HepG2 (cell line): ENCODE data around the gene CACNA1C. TPM values are rescaled to one million over a fixed set of nuclear protein-coding genes. Genes with fewer than 3 reads are reported as not detected.

ENCODE experiments used
- ATAC-seq: fragments of 200-7000 bp; cut with Tn5 transposase; 3 replicates; pipeline ENCODE4 v1.9.1; 2020; ENCODE audit warnings: mild to moderate bottlenecking, moderate library complexity
- BruUV-seq: library from RNA; stranded (reverse); fragments of 400-500 nt; replicated peaks from 2 replicates; lab custom pipeline; 2021; lab: Mats Ljungman, UMichigan
- CTCF ChIA-PET: fragments of 300-600 bp; formaldehyde crosslinking; extraction: SDS; loops from one replicate; lab custom pipeline; 2021; ENCODE audit warnings: low total read pairs, inconsistent platforms, low intra/inter-chr PET ratio; lab: Yijun Ruan, JAX
- POLR2A ChIA-PET: fragments of 350-600 bp; sonication (Branson Sonifier 250); formaldehyde crosslinking; loops from one replicate; lab custom pipeline; 2020; ENCODE audit warnings: antibody characterized with exemption, inconsistent platforms; lab: Yijun Ruan, JAX
- DNase-seq: peaks from one replicate; pipeline ENCODE4 v3.0.0-alpha.2; 2015; ENCODE audit warnings: low spot score
- FAIRE-seq: peaks from 3 replicates; lab custom pipeline; 2011; peaks lifted over from hg19 to GRCh38; lab: Jason Lieb, UNC
- H2AFZ ChIP-seq: one replicate; pipeline ENCODE4 v1.6.1; 2011; ENCODE audit warnings: low read length, inconsistent platforms
- H3K27ac ChIP-seq: fragments of 300-600 bp; 3 replicates; pipeline ENCODE4 v1.8.0; 2011; ENCODE audit warnings: mixed run types, mild to moderate bottlenecking, mixed read lengths, low read length, inconsistent platforms; ENCODE audit not compliant: insufficient read depth; ENCODE audit errors: extremely low read length
- H3K27me3 ChIP-seq, 2 experiments: fragments of 200-600 bp in 1 of 2; 2 replicates in 1 of 2; 3 replicates in 1 of 2; pipeline versions ENCODE4 v1.6.0 to v1.8.0; 2011; ENCODE audit warnings: low read length in 2 of 2, mild to moderate bottlenecking in 2 of 2, moderate library complexity in 2 of 2, inconsistent platforms in 1 of 2; ENCODE audit not compliant: insufficient read depth in 2 of 2, control insufficient read depth in 1 of 2
- H3K36me3 ChIP-seq, 2 experiments: fragments of 200-600 bp in 1 of 2; replicated peaks in 1 of 2; 2 replicates in 1 of 2; 3 replicates in 1 of 2; pipeline versions ENCODE4 v1.5.1 to v1.8.0; 2011; ENCODE audit warnings: low read length in 2 of 2, inconsistent platforms in 1 of 2; ENCODE audit not compliant: insufficient read depth in 2 of 2, control insufficient read depth in 1 of 2
- H3K4me1 ChIP-seq: 2 replicates; pipeline ENCODE4 v1.5.1; 2012; ENCODE audit warnings: low read length, inconsistent platforms; ENCODE audit not compliant: insufficient read depth
- H3K4me2 ChIP-seq: 2 replicates; pipeline ENCODE4 v1.6.0; 2011; ENCODE audit warnings: low read depth, low read length, inconsistent platforms
- H3K4me3 ChIP-seq, 3 experiments: fragments of 200-600 bp in 1 of 3; sonication (generic), shearing (Covaris generic) in 1 of 3; replicated peaks in 1 of 3; 2 replicates each; pipeline ENCODE4 v1.5.1; 2011 to 2016; ENCODE audit warnings: low read length in 3 of 3, inconsistent platforms in 2 of 3, low read depth in 2 of 3, mild to moderate bottlenecking in 2 of 3, control low read depth in 1 of 3, mixed read lengths in 1 of 3; ENCODE audit not compliant: insufficient read depth in 1 of 3
- H3K79me2 ChIP-seq: one replicate; pipeline ENCODE4 v1.6.1; 2011; ENCODE audit warnings: low read length, inconsistent platforms; ENCODE audit not compliant: insufficient read depth
- H3K9ac ChIP-seq: 2 replicates; pipeline ENCODE4 v1.6.0; 2011; ENCODE audit warnings: mild to moderate bottlenecking, low read depth, low read length, inconsistent platforms; ENCODE audit not compliant: insufficient read depth
- H3K9me3 ChIP-seq: 2 replicates; pipeline ENCODE4 v1.5.1; 2012; ENCODE audit warnings: mild to moderate bottlenecking, low read length
- H4K20me1 ChIP-seq: 2 replicates; pipeline ENCODE4 v1.6.0; 2011; ENCODE audit warnings: inconsistent platforms, mild to moderate bottlenecking, low read length, moderate library complexity; ENCODE audit not compliant: insufficient read depth
- BRD4 ChIP-seq: sonication (generic); formaldehyde crosslinking; IDR thresholded peaks from 2 replicates; pipeline ENCODE4 v1.4.0; 2020; ENCODE audit warnings: missing genetic modification reagents
- ZNF644 ChIP-seq: IDR thresholded peaks from 2 replicates; pipeline ENCODE4 v1.6.1; 2016; ENCODE audit warnings: low read depth
- ZNF839 ChIP-seq: sonication (generic); formaldehyde crosslinking; IDR thresholded peaks from 2 replicates; pipeline ENCODE4 v1.4.0; 2020; ENCODE audit warnings: missing genetic modification reagents, mild to moderate bottlenecking, borderline replicate concordance
- WGBS: methylation state at CpG from one replicate; pipeline ENCODE4 v1.1.6; 2017; ENCODE audit warnings: low lambda C conversion rate; 5-methylcytosine and 5-hydroxymethylcytosine counted together
- in situ Hi-C: cut with HindIII; loops from 2 replicates; pipeline ENCODE4 v1.10.0; 2017; ENCODE audit warnings: low pct_unique_long_range_greater_than_20kb; ENCODE audit not compliant: extremely low pct_ligation_motif_present
- intact Hi-C: fragments of 100-400 bp; cut with micrococcal nuclease; formaldehyde crosslinking; loops from one replicate; pipeline ENCODE4 v1.10.0; 2022; ENCODE audit not compliant: unreplicated experiment
- polyA plus RNA-seq, 8 experiments: library from polyadenylated mRNA; depleted of rRNA in 3 of 8; stranded (reverse) in 7 of 8; unstranded in 1 of 8; fragments of >200 nt; fragmentation: Illumina TruSeq in 4 of 8; extraction: Trizol in 4 of 8; gene quantifications; 2 replicates each; pipeline versions ENCODE4 v1.2.1 to v1.2.3, GENCODE V29; 2011 to 2016; ENCODE audit warnings: low read depth in 4 of 8, missing spikeins in 1 of 8, mixed read lengths in 1 of 8; ENCODE audit not compliant: insufficient read depth in 1 of 8
- total RNA-seq, 5 experiments: library from RNA; depleted of rRNA; stranded (reverse); fragments of >200 nt; fragmentation: Illumina TruSeq; extraction: Trizol; gene quantifications; 2 replicates each; pipeline ENCODE4 v1.2.3, GENCODE V29; 2016; ENCODE audit warnings: low read depth in 1 of 5

CACNA1C gene
- total and polyA plus RNA-seq, 2 of the 13 experiments (the other 11 are each of a cell fraction or from before 2014, with no cell fraction given) = not detected

- no peaks in the 10 kb centered on the region for H3K9me3 ChIP-seq
- WGBS = 11% methylated on average over 7 of the region's 7 CpGs
- FAIRE-seq = no peak
- no peaks in the 10 kb centered on the region for H4K20me1 ChIP-seq
- no peaks in the 10 kb centered on the region for H3K36me3 ChIP-seq
- no peak overlapping the region for H3K4me3 ChIP-seq
- TF ChIP-seq BRD4 (CRISPR knock-in tag) (no peak), ZNF839 (no peak)
- TF ChIP-seq, all 625 proteins: peak for 0
- no peak overlapping the region for H3K27ac ChIP-seq
- POLR2A ChIA-PET = no interaction called here
- no peaks in the 10 kb centered on the region for H3K4me1 ChIP-seq
- H3K9ac ChIP-seq = no peak overlapping the region
- H3K27me3 ChIP-seq = peaks cover 2 to 29% of the 10 kb centered on the region in 2 experiments; a peak in 3 of 5 replicates
- intact Hi-C loops (no loop called here), in situ Hi-C loops (no loop called here)
- CTCF ChIA-PET = no interaction called here
- H3K4me2 ChIP-seq = no peak overlapping the region
- no peak overlapping the region for H2AFZ ChIP-seq
- no peak for DNase-seq
- no TSS peak for BruUV-seq
- no peaks in the 10 kb centered on the region for H3K79me2 ChIP-seq
- no peak for ATAC-seq
These were observed 259.4 kb downstream of the CACNA1C start for GRCh38 chr12:2312175-2312574.

DNA sequence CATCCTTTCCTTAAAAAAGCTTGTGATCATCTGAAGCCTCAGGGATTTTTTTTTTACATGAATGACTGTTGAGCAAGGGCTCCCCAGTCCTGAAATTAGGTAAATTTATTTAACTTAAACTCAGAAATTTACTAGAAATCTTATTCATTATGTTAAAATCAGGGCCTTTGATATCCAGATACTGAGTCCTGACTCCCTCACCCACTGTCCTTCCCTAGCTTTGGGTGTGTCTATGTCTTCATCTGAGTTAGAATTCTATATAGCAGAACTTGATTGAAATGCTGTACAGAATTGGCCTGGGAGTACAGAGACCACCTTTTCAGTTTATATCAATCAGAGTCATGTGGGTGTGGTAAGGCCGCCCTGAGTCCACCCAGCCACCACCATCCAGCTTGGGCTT, 260.0 kb downstream of the CACNA1C start:
- H3K27me3 ChIP-seq = peaks cover 2 to 29% of the 10 kb centered on the region in 2 experiments; a peak in 3 of 5 replicates
- H3K4me1 ChIP-seq = no peaks in the 10 kb centered on the region
- H4K20me1 ChIP-seq = no peaks in the 10 kb centered on the region
- H3K36me3 ChIP-seq = no peaks in the 10 kb centered on the region
- no peak for ATAC-seq
- no peaks in the 10 kb centered on the region for H3K9me3 ChIP-seq
- DNase-seq = no peak
- WGBS = 0% methylated on average over 1 of the region's 1 CpG
- POLR2A ChIA-PET = no interaction called here
- no peak overlapping the region for H3K27ac ChIP-seq
- H3K4me3 ChIP-seq = no peak overlapping the region
- H3K79me2 ChIP-seq = no peaks in the 10 kb centered on the region
- no TSS peak for BruUV-seq
- H3K9ac ChIP-seq = no peak overlapping the region
- no peak overlapping the region for H2AFZ ChIP-seq
- no peak overlapping the region for H3K4me2 ChIP-seq
- in situ Hi-C loops (no loop called here), intact Hi-C loops (no loop called here)
- no peak for TF ChIP-seq ZNF644
- FAIRE-seq = no peak
- CTCF ChIA-PET = no interaction called here
